ENCODE data around the gene NELFE.
A peak's percentile ranks its signal among the peaks of the same experiment; 100 is the strongest.

The NELFE gene

DNA sequence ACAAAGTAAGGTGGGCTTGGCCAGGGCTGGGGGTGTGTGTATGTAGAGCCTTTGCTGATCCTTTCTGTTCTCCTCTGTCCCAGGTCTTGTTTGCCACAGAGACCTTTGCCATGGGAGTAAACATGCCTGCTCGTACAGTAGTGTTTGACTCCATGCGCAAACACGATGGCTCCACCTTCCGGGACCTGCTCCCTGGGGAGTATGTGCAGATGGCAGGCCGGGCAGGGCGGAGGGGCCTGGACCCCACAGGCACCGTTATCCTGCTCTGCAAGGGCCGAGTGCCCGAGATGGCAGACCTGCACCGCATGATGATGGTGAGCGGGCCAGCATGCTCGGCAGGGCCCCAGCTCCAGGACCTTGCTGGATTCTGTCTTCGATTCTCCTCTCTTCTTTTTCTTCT, 6.9 kb upstream of the NELFE start:
- H3K27ac Mint-ChIP-seq: no peak overlapping the region
- H3K4me1 Mint-ChIP-seq: peaks cover 9% of the 10 kb centered on the region

DNA sequence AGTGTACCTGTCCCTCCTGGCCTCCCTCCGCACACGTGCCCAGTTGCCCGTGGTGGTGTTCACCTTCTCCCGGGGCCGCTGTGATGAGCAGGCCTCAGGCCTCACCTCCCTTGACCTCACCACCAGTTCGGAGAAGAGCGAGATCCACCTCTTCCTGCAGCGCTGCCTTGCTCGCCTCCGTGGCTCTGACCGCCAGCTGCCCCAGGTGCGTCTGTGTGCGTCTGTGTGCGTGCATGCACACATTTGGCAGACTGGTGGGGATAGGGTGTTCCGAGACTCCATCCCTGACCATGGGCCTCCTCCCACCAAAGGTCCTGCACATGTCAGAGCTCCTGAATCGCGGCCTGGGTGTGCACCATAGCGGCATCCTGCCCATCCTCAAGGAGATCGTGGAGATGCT, 5.2 kb upstream of the NELFE start:
- H3K36me3 Mint-ChIP-seq (ENCODE audit: low read depth): peaks cover 48% of the 10 kb centered on the region
- no peak overlapping the region for H3K4me3 Mint-ChIP-seq
- TF ChIP-seq, protein P1, sequence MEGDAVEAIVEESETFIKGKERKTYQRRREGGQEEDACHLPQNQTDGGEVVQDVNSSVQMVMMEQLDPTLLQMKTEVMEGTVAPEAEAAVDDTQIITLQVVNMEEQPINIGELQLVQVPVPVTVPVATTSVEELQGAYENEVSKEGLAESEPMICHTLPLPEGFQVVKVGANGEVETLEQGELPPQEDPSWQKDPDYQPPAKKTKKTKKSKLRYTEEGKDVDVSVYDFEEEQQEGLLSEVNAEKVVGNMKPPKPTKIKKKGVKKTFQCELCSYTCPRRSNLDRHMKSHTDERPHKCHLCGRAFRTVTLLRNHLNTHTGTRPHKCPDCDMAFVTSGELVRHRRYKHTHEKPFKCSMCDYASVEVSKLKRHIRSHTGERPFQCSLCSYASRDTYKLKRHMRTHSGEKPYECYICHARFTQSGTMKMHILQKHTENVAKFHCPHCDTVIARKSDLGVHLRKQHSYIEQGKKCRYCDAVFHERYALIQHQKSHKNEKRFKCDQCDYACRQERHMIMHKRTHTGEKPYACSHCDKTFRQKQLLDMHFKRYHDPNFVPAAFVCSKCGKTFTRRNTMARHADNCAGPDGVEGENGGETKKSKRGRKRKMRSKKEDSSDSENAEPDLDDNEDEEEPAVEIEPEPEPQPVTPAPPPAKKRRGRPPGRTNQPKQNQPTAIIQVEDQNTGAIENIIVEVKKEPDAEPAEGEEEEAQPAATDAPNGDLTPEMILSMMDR (IDR thresholded peaks at IDR 0.05): no peak
- H3K4me1 Mint-ChIP-seq: peaks cover 16% of the 10 kb centered on the region
- H3K27me3 Mint-ChIP-seq (ENCODE audit: low read depth, poor library complexity): no peaks in the 10 kb centered on the region
- no peaks in the 10 kb centered on the region for H3K9me3 Mint-ChIP-seq
- no peak overlapping the region for H3K27ac Mint-ChIP-seq
- DNase-seq: no peak

More for the DNA sequence above, 6.9 kb upstream of the NELFE start:
- no peak for DNase-seq
- H3K27me3 Mint-ChIP-seq (ENCODE audit: low read depth, poor library complexity): no peaks in the 10 kb centered on the region
- H3K4me3 Mint-ChIP-seq: no peak overlapping the region
- TF ChIP-seq, protein P1 (IDR thresholded peaks at IDR 0.05): no peak
- peaks cover 51% of the 10 kb centered on the region for H3K36me3 Mint-ChIP-seq (ENCODE audit: low read depth)
- no peaks in the 10 kb centered on the region for H3K9me3 Mint-ChIP-seq

DNA sequence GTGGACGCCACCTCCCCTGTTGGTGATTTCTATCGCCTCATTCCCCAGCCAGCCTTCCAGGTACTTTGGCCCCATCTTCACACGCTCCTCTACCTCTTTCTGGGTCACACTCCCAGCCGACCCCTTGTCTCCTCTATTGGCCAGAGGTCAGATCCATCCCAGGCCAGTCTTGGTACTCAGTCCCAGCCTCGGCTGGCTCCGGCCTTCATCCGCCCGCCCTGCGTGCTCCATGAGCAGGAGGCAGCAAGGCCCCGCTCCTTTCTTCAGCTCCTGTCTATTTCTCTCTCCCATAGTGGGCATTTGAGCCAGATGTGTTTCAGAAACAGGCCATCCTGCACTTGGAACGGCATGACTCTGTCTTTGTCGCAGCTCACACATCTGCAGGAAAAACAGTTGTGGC, 2.8 kb upstream of the NELFE start:
- Mint-ChIP-seq H3K4me3 (peak overlapping the region; percentile 21), H3K4me1 (peaks cover 32% of the 10 kb centered on the region)
- TF ChIP-seq, protein P1 (IDR thresholded peaks at IDR 0.05): no peak

DNA sequence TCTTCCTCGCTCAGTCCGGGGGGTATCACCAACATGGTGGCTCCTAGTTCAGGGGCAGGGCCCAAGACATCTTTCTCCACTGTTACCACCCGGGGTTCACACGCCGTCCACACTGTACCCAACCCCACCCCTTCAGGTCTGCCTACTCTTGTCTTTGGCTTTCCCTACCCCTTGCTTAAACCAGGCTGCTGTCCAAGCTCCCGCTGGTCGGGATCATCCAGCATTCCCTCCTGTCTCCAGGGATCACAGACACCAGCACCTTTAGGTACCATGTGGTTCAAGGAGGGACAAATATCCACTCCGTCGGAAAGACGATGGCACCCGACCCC, 395 bp downstream of the NELFE start:
- Mint-ChIP-seq H3K4me3 (peak overlapping the region; percentile 99), H3K36me3 (ENCODE audit: low read depth) (peaks cover 62% of the 10 kb centered on the region), H3K27me3 (ENCODE audit: low read depth, poor library complexity) (no peaks in the 10 kb centered on the region), H3K9me3 (no peaks in the 10 kb centered on the region), H3K27ac (peak overlapping the region; percentile 95), H3K4me1 (peaks cover 32% of the 10 kb centered on the region)
- TF ChIP-seq, protein P1 (IDR thresholded peaks at IDR 0.05): no peak
- no peak for DNase-seq

More for the DNA sequence above, 2.8 kb upstream of the NELFE start:
- Mint-ChIP-seq H3K36me3 (ENCODE audit: low read depth) (peaks cover 44% of the 10 kb centered on the region), H3K27me3 (ENCODE audit: low read depth, poor library complexity) (no peaks in the 10 kb centered on the region), H3K9me3 (no peaks in the 10 kb centered on the region), H3K27ac (peak overlapping the region; percentile 83)
- DNase-seq: no peak

DNA sequence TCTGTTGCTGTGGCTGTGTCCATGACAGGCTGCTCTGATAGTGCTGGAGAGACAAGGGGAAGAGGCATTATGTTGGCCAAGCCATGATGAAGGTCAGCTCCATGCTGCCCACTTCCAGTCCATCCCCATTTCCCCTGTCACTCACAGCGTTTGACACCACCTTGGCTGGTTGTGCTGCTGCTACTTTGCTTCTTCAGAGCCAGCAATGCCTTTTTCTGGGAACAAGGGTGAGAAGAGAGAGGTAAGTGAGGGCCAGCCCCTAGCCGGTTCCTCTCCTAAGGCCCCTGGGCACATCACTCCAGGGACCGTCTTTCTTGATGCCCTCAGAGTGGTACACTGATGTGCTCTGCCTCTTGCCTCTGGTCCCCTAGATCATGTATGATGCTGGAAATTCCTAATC, 2.0 kb downstream of the NELFE start:
- peaks cover 53% of the 10 kb centered on the region for H3K36me3 Mint-ChIP-seq (ENCODE audit: low read depth)
- H3K4me1 Mint-ChIP-seq: peaks cover 32% of the 10 kb centered on the region
- no peak overlapping the region for H3K27ac Mint-ChIP-seq
- no peaks in the 10 kb centered on the region for H3K27me3 Mint-ChIP-seq (ENCODE audit: low read depth, poor library complexity)
- peak overlapping the region; percentile 99 for H3K4me3 Mint-ChIP-seq
- DNase-seq: no peak
- TF ChIP-seq, protein P1 (IDR thresholded peaks at IDR 0.05): no peak
- no peaks in the 10 kb centered on the region for H3K9me3 Mint-ChIP-seq

DNA sequence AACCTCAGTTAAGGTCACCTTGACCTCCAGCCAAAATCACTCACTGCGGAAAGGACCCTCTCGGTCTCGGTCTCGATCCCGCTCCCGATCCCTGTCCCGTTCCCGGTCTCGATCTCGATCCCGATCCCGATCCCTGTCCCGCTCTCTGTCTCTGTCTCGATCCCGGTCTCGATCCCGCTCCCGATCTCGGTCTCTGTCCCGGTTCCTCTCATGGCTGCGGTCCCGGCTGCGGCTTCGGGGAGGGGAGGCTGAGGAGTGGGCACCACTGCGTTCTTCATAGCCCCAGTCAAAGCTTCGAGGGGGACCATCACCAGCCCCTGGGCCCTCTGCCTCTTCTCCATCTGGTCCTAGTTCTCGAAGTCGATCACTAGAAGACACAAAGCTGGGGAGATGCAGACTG, 4.3 kb downstream of the NELFE start:
- DNase-seq: no peak
- Mint-ChIP-seq H3K4me3 (no peak overlapping the region), H3K9me3 (no peaks in the 10 kb centered on the region), H3K27me3 (ENCODE audit: low read depth, poor library complexity) (no peaks in the 10 kb centered on the region), H3K36me3 (ENCODE audit: low read depth) (peaks cover 46% of the 10 kb centered on the region), H3K4me1 (peaks cover 22% of the 10 kb centered on the region), H3K27ac (no peak overlapping the region)
- TF ChIP-seq, protein P1 (IDR thresholded peaks at IDR 0.05): no peak
